ENCODE measurements around the gene LTBP2. TPM values are rescaled to one million over a fixed set of nuclear protein-coding genes. Genes with fewer than 3 reads are reported as not detected.

The LTBP2 gene
- total RNA-seq, 1 experiment from 2014 or later = 17.4 TPM

DNA sequence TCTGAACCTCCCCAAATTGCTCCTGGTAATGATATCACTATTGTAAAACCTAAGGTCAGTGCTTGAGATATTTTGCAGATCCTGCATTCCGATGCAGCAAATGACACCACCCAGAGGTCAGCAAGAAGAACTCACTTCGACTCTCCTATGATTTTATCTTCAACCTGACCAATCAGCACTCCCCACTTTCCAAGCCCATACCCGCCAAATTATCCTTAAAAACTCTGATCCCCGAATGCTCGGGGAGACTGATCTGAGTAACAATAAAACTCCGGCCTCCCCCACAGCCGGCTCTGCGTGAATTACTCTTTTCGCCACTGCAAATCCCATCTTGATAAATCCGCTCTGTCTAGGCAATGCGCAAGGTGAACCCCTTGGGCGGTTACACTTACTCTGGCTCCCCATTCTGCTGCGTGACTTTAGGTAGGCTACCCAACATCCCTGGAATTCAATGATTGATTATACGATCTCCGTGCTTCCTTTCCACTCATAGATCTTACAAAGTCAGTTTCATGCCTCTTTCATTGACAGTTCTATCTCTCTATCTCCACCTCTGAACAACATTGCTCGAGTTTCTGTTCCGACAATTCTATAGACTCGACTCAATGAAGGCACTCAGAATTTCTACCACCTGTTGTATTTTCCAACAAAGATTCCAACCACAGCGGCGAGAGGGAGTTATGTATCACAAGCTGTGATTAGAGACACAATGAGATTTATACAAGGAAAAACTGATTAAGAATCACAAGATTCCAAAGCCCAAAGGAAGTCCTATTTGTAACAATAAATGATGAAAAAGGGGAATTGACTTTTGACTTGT is 119.9 kb downstream of the LTBP2 start:
- H3K4me2 ChIP-seq (ENCODE audit: low read length) = peak overlapping the region; percentile 97
- H3K4me3 ChIP-seq (ENCODE audit: low read length) = peak overlapping the region; percentile 92
- peaks cover 4% of the 10 kb centered on the region for H3F3A ChIP-seq (ENCODE audit: low read length, unreplicated experiment)
- no peaks in the 10 kb centered on the region; the same call in 1 of the 2 replicates for H3K36me3 ChIP-seq (ENCODE audit: low read depth, low read length)
- peak overlapping the region; percentile 95 for H2AFZ ChIP-seq (ENCODE audit: low read length)
- H3K4me1 ChIP-seq (ENCODE audit: insufficient read depth, low read length) = peaks cover 60% of the 10 kb centered on the region
- no peak overlapping the region for H3K27ac ChIP-seq (ENCODE audit: low read length)
- H3K9me3 ChIP-seq (ENCODE audit: low read length) = no peaks in the 10 kb centered on the region
- peak; percentile 60 for DNase-seq
- intact Hi-C loops (cut with micrococcal nuclease) = loop anchor here (1.0 to 5.0 kb wide), 2 partner anchors 125 to 130 kb away; no protein-coding TSS in a partner anchor
- TSS peak; percentile 59 for BruUV-seq (replicated peaks)
- TF ChIP-seq CTCF (conservative IDR thresholded peaks at IDR 0.05; ENCODE audit: low read depth, low read length) (peak; percentile 54; the same call in 1 of the 2 replicates), EZH2 (IDR thresholded peaks at IDR 0.05; ENCODE audit: low read length, unreplicated experiment) (no peak)
- ChIA-PET POLR2A (ENCODE audit: unreplicated experiment) (no interaction called here), CTCF (no interaction called here)
- H3K9me2 ChIP-seq (replicated peaks; ENCODE audit: low read length) = no peaks in the 10 kb centered on the region
- no peaks in the 10 kb centered on the region for H4K20me1 ChIP-seq (ENCODE audit: low read length)
- H3K79me2 ChIP-seq (ENCODE audit: low read length) = peaks cover 68% of the 10 kb centered on the region
- H3K27me3 ChIP-seq (ENCODE audit: low read length) = no peaks in the 10 kb centered on the region
- no peak for ATAC-seq
- peak overlapping the region; percentile 79 for H3K9ac ChIP-seq (ENCODE audit: low read length)

DNA sequence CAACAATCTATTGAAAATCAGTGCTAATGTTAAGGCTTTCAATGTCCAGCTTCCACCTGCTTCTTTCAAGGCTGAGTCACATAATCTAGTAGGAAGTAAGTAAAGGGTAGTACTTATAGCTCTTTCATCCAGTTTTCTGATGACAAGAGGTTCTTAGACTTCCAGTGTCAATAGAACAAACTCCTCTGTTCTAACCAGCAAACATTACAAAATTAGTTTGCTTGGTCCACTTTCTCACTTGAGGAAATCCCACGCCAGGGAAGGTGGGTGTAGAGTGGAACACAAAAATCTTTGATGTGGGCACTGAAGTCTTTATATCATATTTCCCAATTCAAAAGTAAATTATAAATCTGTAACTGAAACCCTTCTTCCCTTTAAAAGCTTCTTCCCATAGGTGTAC is 121.6 kb downstream of the LTBP2 start:
- Histone ChIP-seq H3K27ac (ENCODE audit: low read length) (no peak overlapping the region), H3K79me2 (ENCODE audit: low read length) (peaks cover 72% of the 10 kb centered on the region), H3K9me2 (replicated peaks; ENCODE audit: low read length) (no peaks in the 10 kb centered on the region), H3K4me1 (ENCODE audit: insufficient read depth, low read length) (peaks cover 65% of the 10 kb centered on the region), H3F3A (ENCODE audit: low read length, unreplicated experiment) (peaks cover 4% of the 10 kb centered on the region), H2AFZ (ENCODE audit: low read length) (no peak overlapping the region), H4K20me1 (ENCODE audit: low read length) (no peaks in the 10 kb centered on the region), H3K4me3 (ENCODE audit: low read length) (no peak overlapping the region), H3K27me3 (ENCODE audit: low read length) (no peaks in the 10 kb centered on the region), H3K9ac (ENCODE audit: low read length) (no peak overlapping the region), H3K36me3 (ENCODE audit: low read depth, low read length) (peaks cover 9% of the 10 kb centered on the region; the same call in 1 of the 2 replicates), H3K9me3 (ENCODE audit: low read length) (no peaks in the 10 kb centered on the region), H3K4me2 (ENCODE audit: low read length) (peak overlapping the region; percentile 63)
- intact Hi-C loops (cut with micrococcal nuclease) = loop anchor here (5.0 kb wide), 1 partner anchor 127 kb away; no protein-coding TSS in a partner anchor
- DNase-seq = no peak
- no peak for ATAC-seq
- TF ChIP-seq CTCF (conservative IDR thresholded peaks at IDR 0.05; ENCODE audit: low read depth, low read length) (no peak), EZH2phosphoT487 (IDR thresholded peaks at IDR 0.05; ENCODE audit: borderline replicate concordance, low read length) (no peak), EZH2 (IDR thresholded peaks at IDR 0.05; ENCODE audit: low read length, unreplicated experiment) (no peak)
- ChIA-PET POLR2A (ENCODE audit: unreplicated experiment) (no interaction called here), CTCF (no interaction called here)
- no TSS peak for BruUV-seq (replicated peaks)
